GM19455 (cell line): Measurements from ENCODE around the gene AAGAB.

ENCODE experiments used
- ATAC-seq: cut with Tn5 transposase; IDR thresholded peaks from one replicate; pipeline ENCODE4 v1.9.1; 2021; ENCODE audit not compliant: unreplicated experiment

The AAGAB gene

DNA sequence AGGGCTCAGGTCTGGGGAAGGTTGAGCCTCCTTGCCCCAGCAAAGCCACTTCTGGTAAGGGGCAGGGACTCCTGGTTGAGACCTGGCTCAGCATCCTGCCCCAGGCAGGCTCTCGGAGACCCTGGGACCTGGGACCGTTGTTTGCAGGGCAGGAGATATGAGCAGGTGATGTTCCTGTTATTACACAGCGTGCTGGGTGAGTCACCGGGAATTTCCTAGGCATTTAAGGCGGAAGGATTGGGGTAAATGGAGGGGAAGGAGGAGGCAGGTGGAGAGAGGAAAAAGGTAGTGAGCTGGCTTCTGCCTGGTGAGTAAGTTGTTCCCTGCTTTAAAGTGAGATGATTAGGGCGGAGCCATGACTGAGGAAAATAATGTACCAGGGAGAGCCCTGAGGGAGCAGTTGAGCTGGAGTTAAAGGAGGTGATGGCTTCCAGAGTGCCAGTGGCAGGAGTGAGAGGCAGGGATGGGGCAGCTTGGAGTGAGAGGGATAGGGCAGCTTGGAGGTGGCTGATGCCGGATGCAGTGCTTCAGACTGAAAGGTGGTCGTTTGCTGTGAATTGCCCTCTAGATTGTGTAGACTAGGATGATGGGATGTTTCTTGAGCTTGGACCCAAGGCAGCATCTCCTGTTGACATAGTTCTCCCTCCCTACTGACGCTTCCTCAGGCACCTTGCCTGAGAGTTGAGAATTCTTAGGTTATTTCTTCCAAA is 79.4 kb downstream of the AAGAB start:
- ATAC-seq: no peak

DNA sequence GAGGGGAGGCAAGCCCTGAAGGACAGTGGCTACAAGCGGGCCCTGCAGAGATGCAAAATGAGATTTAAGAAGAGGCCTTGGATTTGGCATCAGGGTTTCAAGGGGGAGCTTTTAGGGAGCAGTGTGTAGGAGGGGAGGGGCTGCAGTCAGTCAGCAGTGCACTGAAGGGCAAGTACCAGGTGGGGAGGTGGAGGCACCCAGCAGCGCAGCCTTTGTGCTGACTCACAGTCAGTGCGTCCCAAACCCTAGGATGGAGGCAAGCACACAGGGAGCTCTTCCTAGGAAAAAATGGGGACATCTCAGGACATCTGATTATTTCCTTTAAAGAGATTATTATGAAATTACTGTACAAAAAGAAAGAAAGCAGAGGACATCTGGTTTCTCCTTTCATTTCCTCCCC is 80.0 kb downstream of the AAGAB start:
- no peak for ATAC-seq

DNA sequence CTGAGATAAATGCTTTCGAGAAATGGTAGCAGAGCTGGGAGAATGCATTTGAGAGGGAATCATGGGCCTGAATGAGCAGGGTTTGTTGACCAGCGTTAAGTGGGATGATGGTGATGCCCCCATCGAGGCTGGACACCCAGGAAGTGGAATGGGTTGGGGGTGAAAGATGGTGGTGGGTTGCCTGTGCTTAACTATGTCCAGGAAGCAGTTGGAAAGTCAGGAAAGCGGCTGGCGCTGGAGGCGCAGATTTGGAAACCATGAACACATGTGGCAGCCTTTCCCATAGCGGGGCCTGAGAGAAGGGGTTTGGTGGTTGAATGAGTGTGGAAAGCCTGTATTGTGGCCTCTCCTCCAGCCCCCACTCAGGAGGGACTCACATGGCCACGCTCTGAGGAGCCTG is 80.7 kb downstream of the AAGAB start:
- no peak for ATAC-seq

GRCh38 chr15:67173005-67173404 is 81.5 kb downstream of the AAGAB start:
- ATAC-seq: no peak

- ATAC-seq: no peak
Measured at GRCh38 chr15:67172172-67172571, 82.3 kb downstream of the AAGAB start.

- ATAC-seq: no peak
Measured at GRCh38 chr15:67171471-67171870, 83.0 kb downstream of the AAGAB start.

- ATAC-seq: no peak
Measured at GRCh38 chr15:67170143-67170925, 84.1 kb downstream of the AAGAB start.

- ATAC-seq: no peak
Measured at GRCh38 chr15:67168694-67169093, 85.8 kb downstream of the AAGAB start.

- no peak for ATAC-seq
Measured at GRCh38 chr15:67167091-67167490, 87.4 kb downstream of the AAGAB start.

- no peak for ATAC-seq
Measured at GRCh38 chr15:67166280-67167009, 88.0 kb downstream of the AAGAB start.

DNA sequence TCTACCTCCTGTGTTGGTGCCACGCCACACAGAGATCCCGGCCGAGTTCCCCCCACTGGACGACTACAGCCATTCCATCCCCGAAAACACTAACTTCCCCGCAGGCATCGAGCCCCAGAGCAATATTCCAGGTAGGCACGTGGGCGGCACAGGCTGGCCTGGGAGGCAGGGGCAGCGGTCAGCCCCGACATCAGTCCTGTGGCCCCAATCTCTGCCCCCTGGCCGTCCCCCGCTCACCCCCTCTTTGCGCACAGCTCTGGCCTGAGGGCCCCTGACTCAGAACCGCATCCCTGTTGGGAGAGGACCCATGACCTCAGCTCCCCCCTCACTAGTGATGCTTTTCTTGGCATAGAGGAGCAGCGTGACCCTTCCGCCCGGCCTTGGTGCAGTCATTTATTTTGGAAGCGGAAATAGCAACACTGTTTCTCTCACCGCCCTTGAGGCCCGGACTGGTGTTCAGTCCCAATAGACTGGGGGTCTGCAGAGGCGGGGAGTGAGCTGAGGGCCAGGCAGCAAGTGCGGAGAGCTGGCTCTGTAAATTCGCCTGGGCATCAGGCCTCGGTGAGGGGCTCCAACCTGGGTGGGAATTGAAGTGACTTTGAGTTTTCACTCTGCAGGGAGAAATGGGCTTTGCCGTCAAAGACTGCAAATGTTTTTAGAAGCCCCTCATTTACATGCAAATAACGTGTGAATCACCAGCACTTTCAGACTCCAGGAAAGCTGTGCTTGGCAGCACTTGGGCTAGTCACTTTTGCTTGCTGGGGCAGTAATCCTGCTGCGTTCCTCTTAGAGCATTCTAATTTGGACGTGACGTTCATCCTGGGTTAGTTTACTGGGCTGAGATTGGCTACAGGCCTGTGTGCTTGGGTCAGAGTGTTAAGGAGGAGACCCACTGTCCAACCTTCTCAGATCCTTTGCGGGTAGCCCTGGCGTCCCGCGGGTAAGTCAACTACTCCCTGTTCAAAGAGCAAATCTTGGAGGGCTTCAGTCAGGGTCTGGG is 88.9 kb downstream of the AAGAB start:
- ATAC-seq: no peak

GRCh38 chr15:67164811-67165253 is 89.6 kb downstream of the AAGAB start:
- ATAC-seq: no peak

DNA sequence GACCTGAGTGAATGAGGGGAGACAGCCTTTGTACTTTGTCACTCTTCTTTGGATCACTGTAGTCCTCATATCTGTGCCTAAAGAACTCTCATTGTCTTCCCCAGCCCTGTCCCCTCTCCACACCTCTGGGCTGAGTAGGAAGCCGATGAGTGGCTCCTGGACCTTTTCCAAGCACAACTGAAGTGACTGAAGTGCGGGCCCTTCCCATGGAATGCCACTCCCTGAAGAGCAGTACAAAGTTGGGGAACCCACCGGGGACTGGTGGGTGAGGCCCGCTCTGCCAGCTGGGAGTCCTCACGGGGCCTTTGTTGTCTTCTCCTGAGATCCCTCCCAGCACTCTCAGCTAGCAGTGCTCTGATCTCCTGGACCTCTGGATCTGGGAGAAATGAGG is 90.1 kb downstream of the AAGAB start:
- no peak for ATAC-seq

DNA sequence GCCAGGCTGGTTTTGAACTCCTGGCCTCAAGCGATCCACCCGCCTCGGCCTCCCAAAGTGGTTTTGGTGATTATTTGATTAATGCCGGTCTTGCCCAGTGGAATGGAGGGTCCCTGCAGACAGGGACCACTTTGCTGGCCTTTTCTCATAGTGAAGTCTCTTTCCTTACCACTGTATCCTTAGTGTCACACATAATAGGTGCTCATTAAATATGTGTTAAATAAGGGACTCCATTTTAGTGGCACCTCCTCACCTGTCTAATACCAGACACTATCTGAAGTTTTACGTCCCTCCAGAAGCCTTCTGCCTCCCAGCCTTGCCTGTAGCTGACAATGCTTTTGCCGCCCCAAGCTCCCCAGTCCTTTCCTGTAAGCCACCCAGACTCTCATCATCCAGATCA is 91.3 kb downstream of the AAGAB start:
- ATAC-seq: no peak

DNA sequence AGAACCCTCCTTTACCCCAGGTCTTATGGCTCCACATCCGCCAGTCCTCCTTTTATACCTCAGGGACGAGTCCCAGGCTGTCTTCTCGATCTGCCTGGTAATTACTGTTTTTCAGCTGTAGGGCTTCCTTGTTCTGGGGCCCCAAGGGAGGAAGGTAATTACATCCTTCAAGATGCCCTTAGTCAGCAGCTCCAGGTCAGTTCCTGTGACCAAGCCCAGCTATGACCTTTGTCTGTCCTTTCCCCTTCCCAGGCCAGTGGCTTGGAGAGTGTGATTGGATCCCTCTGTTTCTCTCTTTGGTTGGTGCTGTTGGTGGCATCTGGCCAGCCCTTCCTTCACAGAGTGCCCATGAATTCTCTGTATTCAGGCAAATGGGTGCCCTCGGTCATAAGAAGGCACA is 92.6 kb downstream of the AAGAB start:
- no peak for ATAC-seq

GRCh38 chr15:67161412-67161811 is 93.0 kb downstream of the AAGAB start:
- ATAC-seq: no peak

DNA sequence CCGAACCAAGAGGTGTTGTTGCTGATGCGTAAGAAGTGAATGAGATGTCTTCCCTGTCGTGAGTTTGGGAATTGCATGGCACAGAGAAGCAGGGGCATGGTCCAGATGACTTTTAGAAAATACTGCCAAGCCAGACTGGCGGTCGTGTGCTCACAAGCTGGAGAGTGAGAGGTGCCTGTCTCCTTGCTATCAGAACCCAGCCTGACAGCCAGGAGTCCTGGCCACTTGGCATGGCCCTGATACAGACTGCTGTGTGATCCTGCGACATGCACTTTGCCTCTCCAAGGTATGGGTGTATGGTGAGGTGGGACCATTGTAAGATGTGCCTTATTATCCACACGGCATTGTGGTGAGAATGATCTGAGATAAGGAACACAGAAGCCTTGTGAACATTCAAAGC is 96.1 kb downstream of the AAGAB start:
- no peak for ATAC-seq

DNA sequence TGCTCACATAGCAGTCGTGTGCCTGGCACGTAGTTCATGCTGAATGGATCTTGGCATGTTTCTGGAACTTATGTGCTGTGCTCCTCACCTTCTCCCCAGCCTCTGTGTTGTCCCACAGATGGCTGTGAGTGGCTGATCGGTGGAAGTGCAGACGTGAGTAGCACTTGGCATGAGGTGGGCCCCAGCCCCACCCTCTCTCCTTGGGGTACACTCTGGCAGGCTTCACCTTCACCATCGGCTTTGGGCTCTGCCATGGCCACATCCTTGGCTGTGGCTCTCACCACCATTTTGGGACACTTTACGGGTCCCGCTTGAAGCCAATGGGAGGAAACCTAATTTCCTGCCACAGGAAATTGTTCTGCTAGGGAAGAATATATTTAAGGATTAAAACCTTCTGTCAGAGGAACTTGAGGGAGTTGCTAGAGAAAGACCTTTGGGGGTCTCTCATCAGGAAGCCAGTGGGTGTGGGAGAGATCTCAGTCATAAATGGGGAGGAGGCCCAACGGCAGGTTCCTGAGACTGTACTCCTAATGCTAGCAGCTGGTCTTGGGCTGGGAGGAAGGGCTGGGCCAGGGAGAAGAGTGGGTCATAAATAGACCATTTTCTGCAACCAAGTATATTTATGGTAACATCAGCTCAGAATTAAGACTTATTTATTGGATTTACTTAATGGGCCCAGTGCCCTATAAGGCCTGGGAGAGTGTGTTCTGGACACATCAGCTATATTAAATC is 96.8 kb downstream of the AAGAB start:
- no peak for ATAC-seq

GRCh38 chr15:67156834-67157233 is 97.6 kb downstream of the AAGAB start:
- no peak for ATAC-seq

DNA sequence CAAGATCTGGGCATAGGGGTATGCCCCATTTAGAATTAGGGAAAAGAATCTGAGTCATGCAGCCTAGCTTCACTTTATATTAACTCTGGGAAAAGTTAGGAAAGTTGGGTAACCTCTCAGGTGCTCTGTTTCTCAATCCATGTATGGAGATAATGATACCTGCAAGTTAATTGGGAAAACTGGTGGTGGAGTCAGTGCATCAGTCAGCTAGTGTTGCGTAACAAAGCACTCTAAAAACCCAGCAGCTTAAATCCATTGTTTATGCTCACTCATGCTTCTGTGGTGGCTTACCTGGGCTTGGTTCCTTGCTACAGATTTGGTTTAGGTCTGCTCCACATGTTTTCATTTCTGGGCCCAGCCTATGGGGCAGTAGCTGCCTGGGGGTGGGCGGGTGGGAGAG is 98.0 kb downstream of the AAGAB start:
- ATAC-seq: no peak
